ENCODE results near the gene ZNF382. TPM values are rescaled to one million over a fixed set of nuclear protein-coding genes. Genes with fewer than 3 reads are reported as not detected.

The ZNF382 gene
- total and polyA plus RNA-seq, 10 donors: 2.1 to 13.3 (median 8.2) TPM

GRCh38 chr19:36674201-36674600 is 69.1 kb downstream of the ZNF382 start:
- peaks cover 0 to 3% (median 0%) of the 10 kb centered on the region in 6 donors for H3K4me1 ChIP-seq
- peaks cover 0 to 87% (median 26%) of the 10 kb centered on the region in 6 donors for H3K36me3 ChIP-seq
- H3K27me3 ChIP-seq (replicated peaks in 1 of 7): no peaks in the 10 kb centered on the region
- no peak overlapping the region for H3K4me3 ChIP-seq
- peaks cover 13 to 100% (median 99%) of the 10 kb centered on the region in 8 donors for H3K9me3 ChIP-seq
- intact Hi-C loops (cut with DNase I; ENCODE audit: low total_unique reads): no loop called here
- H3K27ac ChIP-seq: no peak overlapping the region
- DNase-seq: no peak
- 90 to 98% (median 95%) methylated on average over 2 of the region's 2 CpGs for WGBS, 5 donors
- TF ChIP-seq POLR2A (IDR thresholded peaks at IDR 0.05) (no peak), CTCF (IDR thresholded peaks at IDR 0.05 in 8 of 11, conservative IDR thresholded peaks at IDR 0.05 in 3 of 11) (no peak), POLR2AphosphoS5 (IDR thresholded peaks at IDR 0.05) (no peak)

GRCh38 chr19:36679455-36679854 is 74.3 kb downstream of the ZNF382 start:
- no peaks in the 10 kb centered on the region for H3K27me3 ChIP-seq (replicated peaks in 1 of 7)
- TF ChIP-seq POLR2AphosphoS5 (IDR thresholded peaks at IDR 0.05) (no peak), CTCF (IDR thresholded peaks at IDR 0.05 in 8 of 11, conservative IDR thresholded peaks at IDR 0.05 in 3 of 11) (no peak), POLR2A (IDR thresholded peaks at IDR 0.05) (no peak)

More at GRCh38 chr19:36679455-36679854, 74.3 kb downstream of the ZNF382 start:
- intact Hi-C loops (cut with DNase I; ENCODE audit: low total_unique reads): no loop called here
- no peak overlapping the region for H3K27ac ChIP-seq
- peaks cover 8 to 100% (median 87%) of the 10 kb centered on the region in 8 donors for H3K9me3 ChIP-seq
- no peaks in the 10 kb centered on the region for H3K4me1 ChIP-seq
- no peak for DNase-seq
- peaks cover 0 to 75% (median 29%) of the 10 kb centered on the region in 6 donors for H3K36me3 ChIP-seq
- H3K4me3 ChIP-seq: no peak overlapping the region

Other genes with a start within 250 kb of the ZNF382 start
- 10 to 100 TPM in 5 of 7 donors, 1 to 10 TPM in 2; 5.7 to 14.5 (median 11.3) TPM for gene ZFP14, start 226.1 kb upstream of the ZNF382 start, total RNA-seq
- gene ZFP14, start 226.1 kb upstream of the ZNF382 start, polyA plus RNA-seq: 1 to 10 TPM; 2.0 to 3.3 (median 2.0) TPM
- 10 to 100 TPM in 2 of 7 donors, 1 to 10 TPM in 5; 6.2 to 12.7 (median 8.1) TPM for gene ZFP82, start 186.7 kb upstream of the ZNF382 start, total RNA-seq
- gene ZFP82, start 186.7 kb upstream of the ZNF382 start, polyA plus RNA-seq: 1 to 10 TPM; 3.2 to 4.6 (median 3.5) TPM
- gene ZNF566, start 115.8 kb upstream of the ZNF382 start, total RNA-seq: 10 to 100 TPM; 14.6 to 24.8 (median 17.5) TPM
- 1 to 10 TPM; 6.6 to 7.6 (median 7.4) TPM for gene ZNF566, start 115.8 kb upstream of the ZNF382 start, polyA plus RNA-seq
- 10 to 100 TPM in 5 of 7 donors, 1 to 10 TPM in 2; 8.7 to 14.8 (median 12.4) TPM for gene ZNF260, start 77.0 kb upstream of the ZNF382 start, total RNA-seq
- 1 to 10 TPM; 2.9 to 5.4 (median 3.7) TPM for gene ZNF260, start 77.0 kb upstream of the ZNF382 start, polyA plus RNA-seq
- 10 to 100 TPM; 10.1 to 19.4 (median 14.2) TPM for gene ZNF529, start 32.0 kb upstream of the ZNF382 start, total RNA-seq
- 1 to 10 TPM; 7.7 to 9.9 (median 8.0) TPM for gene ZNF529, start 32.0 kb upstream of the ZNF382 start, polyA plus RNA-seq
- gene ZNF461, start 61.5 kb downstream of the ZNF382 start, total RNA-seq: 10 to 100 TPM in 4 of 7 donors, 1 to 10 TPM in 3; 8.0 to 11.8 (median 10.1) TPM
- 1 to 10 TPM; 3.4 to 6.1 (median 4.4) TPM for gene ZNF461, start 61.5 kb downstream of the ZNF382 start, polyA plus RNA-seq
- gene ZNF567, start 82.3 kb downstream of the ZNF382 start, total RNA-seq: 10 to 100 TPM in 4 of 7 donors, 1 to 10 TPM in 3; 7.5 to 24.1 (median 11.7) TPM
- gene ZNF567, start 82.3 kb downstream of the ZNF382 start, polyA plus RNA-seq: 1 to 10 TPM; 2.2 to 6.3 (median 3.4) TPM
- gene ZNF850, start 167.5 kb downstream of the ZNF382 start, total RNA-seq: 1 to 10 TPM; 3.1 to 7.8 (median 4.6) TPM
- under 1 TPM; 0.36 to 0.51 (median 0.46) TPM for gene ZNF850, start 167.5 kb downstream of the ZNF382 start, polyA plus RNA-seq
- 10 to 100 TPM in 1 of 7 donors, 1 to 10 TPM in 6; 4.0 to 11.2 (median 8.3) TPM for gene ZNF790, start 233.1 kb downstream of the ZNF382 start, total RNA-seq
- 1 to 10 TPM; 1.8 to 3.0 (median 2.9) TPM for gene ZNF790, start 233.1 kb downstream of the ZNF382 start, polyA plus RNA-seq
- gene ZNF345, start 245.6 kb downstream of the ZNF382 start, total RNA-seq: 10 to 100 TPM in 3 of 7 donors, 1 to 10 TPM in 4; 4.8 to 18.2 (median 9.8) TPM
- gene ZNF345, start 245.6 kb downstream of the ZNF382 start, polyA plus RNA-seq: 1 to 10 TPM; 2.7 to 4.6 (median 3.3) TPM

Measured in spleen (tissue), 11 donors.